Stimulated activated CD4-positive, alpha-beta T cell treated with anti-CD3 and anti-CD28 coated beads, Interleukin-1b, Interleukin-23, amount 100 ng/mL, for 48 hours (primary cell): ENCODE measurements around the gene SORBS1.

Source experiments
- DNase-seq: peaks from one replicate; pipeline ENCODE4 v3.0.0-alpha.2; 2020

SORBS1 gene

GRCh38 chr10:95282107-95282506, 279.1 kb downstream of the SORBS1 start:
- no peak for DNase-seq

- DNase-seq: no peak
Observed at GRCh38 chr10:95281206-95281605, 280.0 kb downstream of the SORBS1 start.

GRCh38 chr10:95280637-95281036, 280.5 kb downstream of the SORBS1 start:
- DNase-seq: no peak

GRCh38 chr10:95279042-95279820, 281.9 kb downstream of the SORBS1 start:
- DNase-seq: no peak

GRCh38 chr10:95278061-95278988, 282.8 kb downstream of the SORBS1 start:
- DNase-seq: no peak

GRCh38 chr10:95277614-95278013, 283.6 kb downstream of the SORBS1 start:
- DNase-seq: no peak

GRCh38 chr10:95277201-95277570, 284.0 kb downstream of the SORBS1 start:
- no peak for DNase-seq

- no peak for DNase-seq
Observed at GRCh38 chr10:95276367-95277200, 284.6 kb downstream of the SORBS1 start.

GRCh38 chr10:95275726-95276366, 285.3 kb downstream of the SORBS1 start:
- DNase-seq: no peak

- no peak for DNase-seq
Observed at GRCh38 chr10:95273393-95274312, 287.5 kb downstream of the SORBS1 start.

GRCh38 chr10:95268438-95268837, 292.7 kb downstream of the SORBS1 start:
- no peak for DNase-seq

- no peak for DNase-seq
Observed at GRCh38 chr10:95267251-95267650, 293.9 kb downstream of the SORBS1 start.

- DNase-seq: no peak
Observed at GRCh38 chr10:95266674-95267095, 294.5 kb downstream of the SORBS1 start.

GRCh38 chr10:95265572-95265971, 295.6 kb downstream of the SORBS1 start:
- no peak for DNase-seq

GRCh38 chr10:95264227-95265051, 296.7 kb downstream of the SORBS1 start:
- DNase-seq: no peak

GRCh38 chr10:95263864-95264226, 297.3 kb downstream of the SORBS1 start:
- no peak for DNase-seq

- no peak for DNase-seq
Observed at GRCh38 chr10:95262763-95263518, 298.2 kb downstream of the SORBS1 start.

GRCh38 chr10:95261926-95262325, 299.2 kb downstream of the SORBS1 start:
- no peak for DNase-seq
